ENCODE measurements around the gene ATG14.
"Not testable (repeated sequence)": the region's sequence is repeated elsewhere in the genome, so short reads cannot be mapped to it uniquely, and the experiment has no call there.

Gene ATG14

DNA sequence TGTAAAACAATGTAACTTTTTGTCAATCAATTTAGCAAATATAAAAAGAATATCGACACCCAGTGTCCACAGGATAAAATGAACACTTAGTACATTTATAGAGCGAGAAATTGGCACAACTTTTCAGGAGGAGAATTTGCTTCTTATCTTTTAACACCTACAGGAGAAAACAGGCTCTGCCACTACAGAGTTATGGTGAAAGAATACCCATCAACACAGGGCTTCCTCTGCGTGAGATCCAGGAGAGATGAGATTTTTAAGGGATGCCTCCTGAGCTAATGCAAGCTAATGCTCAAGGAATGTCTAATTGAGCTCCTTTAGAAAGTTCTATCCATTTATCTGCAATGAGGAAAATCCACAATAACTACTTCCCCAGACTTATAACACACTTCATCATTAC lies 21.0 kb upstream of the ATG14 start:
- DNase-seq, result no peak

DNA sequence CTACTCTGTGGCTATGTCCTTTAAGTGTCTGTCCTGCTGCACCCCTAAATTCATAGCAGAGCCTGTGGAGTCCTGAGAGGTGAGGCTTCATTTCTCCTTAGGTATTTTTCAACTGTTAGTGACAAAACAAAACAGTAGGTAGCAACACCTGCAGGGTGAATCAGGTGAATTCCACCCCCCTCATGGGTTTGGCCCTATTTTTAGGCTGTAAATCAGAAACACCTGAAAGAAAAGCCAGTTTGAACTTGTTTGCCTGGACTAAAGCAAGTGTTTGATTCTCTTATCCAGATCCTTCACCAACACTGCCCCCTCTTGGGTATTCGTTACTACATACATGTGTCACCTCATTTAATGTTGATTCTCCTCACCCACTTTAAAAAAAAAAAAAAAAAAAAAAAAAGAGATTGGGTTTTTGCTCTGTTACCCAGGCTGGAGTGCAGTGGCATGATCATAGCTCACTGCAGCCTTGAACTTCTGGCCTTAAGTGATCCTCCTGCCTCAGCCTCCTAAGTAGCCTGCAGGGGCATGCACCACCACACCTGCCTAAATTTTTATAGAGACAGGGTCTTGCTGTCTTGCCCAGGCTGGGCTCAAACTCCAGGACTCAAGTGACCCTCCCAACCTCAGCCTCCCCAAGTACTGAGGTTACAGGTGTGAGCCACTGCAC lies 18.5 kb upstream of the ATG14 start:
- DNase-seq, result peak; percentile 39

- DNase-seq, result no peak
Measured at GRCh38 chr14:55427439-55427838, 15.8 kb upstream of the ATG14 start.

GRCh38 chr14:55426891-55427290 lies 15.3 kb upstream of the ATG14 start:
- DNase-seq, result no peak

DNA sequence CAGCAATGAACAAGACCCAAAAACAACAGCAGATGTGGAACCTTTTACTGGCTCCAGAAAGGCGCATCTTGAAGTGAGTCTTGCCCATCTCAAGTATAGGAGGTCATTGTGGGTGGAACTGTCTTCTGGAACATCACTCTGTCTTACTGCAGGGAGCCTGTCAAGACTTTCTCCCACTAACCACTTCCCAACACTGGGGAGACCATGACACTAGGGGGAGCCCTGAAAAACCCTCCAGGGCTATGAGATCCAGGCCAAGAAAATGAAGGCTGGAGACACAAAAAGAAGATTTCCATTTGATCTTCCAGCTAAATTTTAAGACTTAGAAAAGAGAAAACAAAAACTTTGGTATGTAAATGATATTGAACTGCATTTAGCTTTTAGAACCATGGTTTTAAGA lies 13.5 kb upstream of the ATG14 start:
- DNase-seq, result no peak

DNA sequence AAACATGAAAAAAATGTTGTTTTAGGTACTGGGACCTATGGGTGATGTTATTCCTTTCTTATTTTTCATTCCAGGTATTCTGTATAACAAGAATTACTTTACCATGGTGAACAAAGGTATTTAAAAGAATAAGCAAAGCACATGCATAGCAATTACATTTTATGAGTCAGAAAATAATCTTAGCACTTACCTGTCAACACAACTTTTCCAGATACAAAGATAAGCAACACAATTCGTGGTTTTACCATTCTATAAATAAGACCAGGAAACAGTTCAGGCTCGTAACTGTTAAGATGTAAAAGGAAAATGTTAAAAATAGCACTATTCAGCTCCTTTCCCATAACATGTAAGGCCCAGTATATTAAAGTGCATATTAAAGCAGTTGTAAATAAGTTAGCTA lies 12.3 kb upstream of the ATG14 start:
- no peak for DNase-seq

- not testable (repeated sequence) for DNase-seq
Measured at GRCh38 chr14:55422338-55422737, 10.7 kb upstream of the ATG14 start.

- no peak for DNase-seq
Measured at GRCh38 chr14:55419663-55420062, 8.0 kb upstream of the ATG14 start.

GRCh38 chr14:55418411-55418810 lies 6.8 kb upstream of the ATG14 start:
- no peak for DNase-seq

DNA sequence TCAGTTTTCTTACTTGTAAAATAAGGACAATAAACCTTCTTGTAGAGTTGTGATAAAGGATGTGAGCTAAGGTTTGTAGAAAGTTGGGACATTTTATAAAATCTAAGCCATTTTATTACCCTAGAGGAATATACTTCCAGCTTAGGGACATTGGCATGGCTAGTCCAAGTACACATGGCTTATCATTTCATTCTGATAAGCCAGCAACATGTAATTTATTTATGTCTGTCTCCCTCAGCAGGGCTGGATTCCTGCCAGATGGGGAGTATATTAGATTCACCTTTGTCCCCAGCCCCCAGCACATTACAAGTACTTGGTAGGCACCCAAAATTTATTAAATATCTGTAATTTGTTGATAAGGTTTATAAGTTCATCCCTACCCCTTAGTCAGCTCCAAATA lies 6.3 kb upstream of the ATG14 start:
- no peak for DNase-seq

DNA sequence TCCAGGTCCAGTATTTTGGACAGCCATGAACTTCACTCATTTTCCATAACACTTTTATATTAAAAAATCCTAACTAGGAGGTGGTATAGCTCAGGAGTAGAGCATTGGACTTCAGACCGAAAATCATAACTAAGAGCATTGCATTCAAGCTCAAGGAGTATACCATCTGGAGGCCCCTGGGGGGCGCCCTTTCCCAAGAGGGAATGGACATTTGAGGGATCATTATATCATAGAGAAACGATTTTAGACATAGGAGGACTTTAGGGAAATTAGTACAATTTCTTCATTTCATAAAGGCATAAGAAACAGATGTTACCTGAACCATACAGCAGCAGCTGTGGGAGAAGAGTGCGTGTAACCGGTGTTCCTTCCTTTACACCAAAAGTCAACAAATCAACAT lies 5.2 kb upstream of the ATG14 start:
- no peak for DNase-seq

DNA sequence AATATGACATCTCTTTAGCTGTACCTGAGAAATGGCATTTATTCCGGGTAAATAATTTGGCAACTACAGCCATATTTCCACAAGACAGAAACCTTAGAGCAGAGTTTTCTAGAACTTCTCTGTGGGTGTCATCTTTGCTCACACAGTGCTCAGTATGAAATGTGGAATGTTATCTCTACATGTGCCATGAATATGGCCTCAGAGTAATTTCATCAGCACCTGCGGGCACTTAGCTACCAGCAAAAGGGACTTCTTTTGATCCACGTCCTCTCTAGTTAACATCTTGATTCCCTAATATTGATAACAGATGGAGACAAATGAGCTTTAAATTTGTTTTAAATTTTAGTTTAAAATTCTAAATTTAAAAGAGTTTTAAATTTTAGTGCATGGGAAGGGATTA lies 2.9 kb upstream of the ATG14 start:
- DNase-seq, result no peak

DNA sequence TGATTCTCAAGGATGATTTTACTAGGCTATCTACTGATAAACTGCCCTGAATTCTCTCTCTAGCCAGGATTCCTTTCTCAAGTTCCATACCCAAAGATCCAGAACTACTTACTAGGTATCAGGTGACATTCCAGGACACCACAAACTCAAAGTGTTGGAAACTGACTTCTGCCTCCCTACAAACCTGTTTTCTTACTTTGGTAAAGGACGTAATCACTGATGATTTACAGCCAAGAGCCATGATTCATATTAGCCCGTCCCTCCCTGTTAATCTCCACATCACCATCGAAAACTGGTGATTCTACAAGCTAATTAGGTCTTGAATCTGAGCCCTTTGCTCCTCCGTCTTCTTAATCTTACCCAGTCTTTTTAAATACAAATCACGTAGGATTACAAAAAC lies 1.0 kb upstream of the ATG14 start:
- no peak for DNase-seq

DNA sequence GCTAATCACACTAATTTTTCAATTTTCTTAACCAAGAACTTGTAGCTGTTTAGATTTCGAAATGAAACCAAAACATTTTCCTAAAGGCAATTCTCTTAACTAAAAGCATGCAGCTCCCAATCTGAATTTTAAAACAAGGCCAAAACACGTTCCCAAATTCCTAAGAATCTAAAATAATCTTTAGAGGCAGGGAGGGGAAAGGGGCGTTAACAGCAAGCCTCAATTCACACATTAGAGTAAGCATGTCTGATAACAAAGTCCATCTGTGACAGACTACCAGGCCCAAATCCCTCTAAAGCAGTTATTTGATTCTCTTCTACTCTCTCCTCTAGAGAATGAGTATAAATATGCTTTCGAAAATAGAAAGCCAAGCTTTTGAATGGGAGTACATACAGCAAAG lies 754 bp downstream of the ATG14 start:
- DNase-seq, result no peak

DNA sequence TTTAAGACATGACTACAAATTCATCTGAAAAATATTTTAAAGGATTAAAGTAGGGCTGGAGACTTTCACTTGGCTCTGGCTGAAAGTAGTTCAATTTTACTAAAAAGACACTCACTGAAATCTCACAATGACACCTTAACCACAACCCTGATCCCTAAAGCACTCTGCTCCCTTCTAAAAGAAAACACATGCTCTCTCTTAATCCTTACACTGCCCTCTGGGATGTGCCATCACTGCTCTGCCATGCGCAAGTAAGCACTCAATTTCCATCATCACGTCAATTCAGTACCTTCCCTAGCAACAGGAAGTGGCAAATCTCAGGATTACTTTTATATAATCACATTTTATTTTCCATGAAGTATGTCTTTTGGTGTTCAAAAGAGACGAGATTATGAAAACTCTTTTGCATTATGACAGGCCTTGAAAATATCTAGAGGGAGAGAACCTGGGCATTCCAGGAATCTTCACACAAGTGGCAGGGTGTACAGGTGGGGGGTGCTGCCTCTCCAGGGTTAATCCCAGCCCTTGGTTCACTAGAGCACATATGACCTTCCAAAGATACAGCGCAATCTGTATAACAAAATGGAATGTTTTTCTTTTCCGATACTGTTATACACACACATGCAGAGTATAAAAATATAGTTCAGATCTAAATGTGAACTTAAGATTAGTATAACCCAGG lies 7.3 kb downstream of the ATG14 start:
- no peak for DNase-seq

DNA sequence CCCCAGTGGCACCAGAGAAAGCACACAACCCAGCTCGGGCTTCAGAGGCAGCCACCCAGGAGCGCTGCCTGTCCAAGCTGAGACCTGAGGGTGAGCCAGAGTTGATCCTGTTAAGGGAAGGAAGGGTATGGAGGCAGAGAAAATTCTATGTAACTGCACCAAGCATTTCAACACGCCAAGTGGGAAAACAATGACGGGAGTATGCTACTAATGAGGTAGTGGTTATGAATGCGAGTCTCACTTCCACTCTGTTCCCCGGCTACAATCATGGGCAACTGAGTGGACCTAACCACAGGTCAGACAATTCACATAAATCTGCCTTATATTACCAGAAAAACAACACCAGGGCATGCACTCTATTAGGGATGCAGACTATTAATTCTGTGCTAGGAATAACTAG lies 9.9 kb downstream of the ATG14 start:
- DNase-seq, result no peak

DNA sequence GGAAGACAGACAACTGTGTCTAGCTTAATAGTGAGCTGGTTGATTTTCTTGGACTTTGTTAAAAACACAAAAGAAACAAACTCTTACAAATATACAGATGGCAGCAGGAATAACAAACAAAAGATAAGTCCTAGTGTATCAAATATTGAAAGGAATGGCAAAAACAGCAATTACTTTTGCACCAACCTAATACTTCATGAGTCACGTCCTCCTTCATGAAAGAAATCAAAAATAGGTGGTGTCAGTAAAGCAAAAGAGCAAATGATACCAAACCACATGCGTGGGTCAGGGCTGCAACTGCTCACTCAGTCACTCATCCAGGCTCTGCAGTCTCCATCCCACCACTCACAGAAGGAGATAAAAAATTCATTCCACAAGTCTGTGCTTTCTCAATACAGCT lies 11.8 kb downstream of the ATG14 start:
- DNase-seq, result no peak

- DNase-seq, result no peak
Measured at GRCh38 chr14:55399183-55399582, 12.4 kb downstream of the ATG14 start.

- no peak for DNase-seq
Measured at GRCh38 chr14:55398679-55399078, 13.0 kb downstream of the ATG14 start.

DNA sequence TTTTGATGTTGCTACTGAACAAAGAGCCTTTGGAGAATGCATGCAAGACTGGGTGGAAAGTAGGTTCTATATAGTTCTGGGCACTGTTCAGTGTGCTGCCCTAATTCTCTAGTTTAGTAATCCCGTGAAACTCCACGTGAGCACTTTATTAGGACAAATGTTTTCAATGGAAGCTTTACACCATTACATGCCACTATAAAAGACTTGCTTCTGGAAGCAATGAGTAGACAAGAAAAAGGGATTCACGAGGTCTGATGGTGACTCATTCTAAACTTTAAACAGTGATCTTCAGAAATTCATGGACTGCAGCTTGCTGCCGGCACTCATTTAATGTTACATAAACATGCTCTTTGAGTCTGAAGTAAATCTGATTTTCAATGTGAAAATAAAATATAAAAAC lies 22.3 kb downstream of the ATG14 start:
- DNase-seq, result no peak

DNA sequence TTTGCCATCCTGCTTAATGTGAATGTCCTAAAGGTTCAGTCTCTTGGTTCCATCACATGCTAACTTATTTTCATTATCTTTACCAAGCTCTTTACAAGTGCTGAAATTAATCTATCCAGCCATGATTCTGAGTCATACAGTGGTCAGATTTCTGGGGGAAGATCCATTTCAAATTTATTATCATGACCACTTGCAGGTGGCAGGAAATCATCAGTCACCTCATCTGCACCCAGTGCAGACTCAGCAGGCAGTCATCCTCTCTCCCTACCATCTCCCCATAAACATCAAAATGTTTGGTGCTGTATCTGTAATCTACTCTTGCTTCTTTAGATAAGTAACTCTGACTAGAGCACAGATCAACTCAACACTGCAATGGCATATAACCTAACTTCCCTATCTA lies 23.5 kb downstream of the ATG14 start:
- no peak for DNase-seq

DNA sequence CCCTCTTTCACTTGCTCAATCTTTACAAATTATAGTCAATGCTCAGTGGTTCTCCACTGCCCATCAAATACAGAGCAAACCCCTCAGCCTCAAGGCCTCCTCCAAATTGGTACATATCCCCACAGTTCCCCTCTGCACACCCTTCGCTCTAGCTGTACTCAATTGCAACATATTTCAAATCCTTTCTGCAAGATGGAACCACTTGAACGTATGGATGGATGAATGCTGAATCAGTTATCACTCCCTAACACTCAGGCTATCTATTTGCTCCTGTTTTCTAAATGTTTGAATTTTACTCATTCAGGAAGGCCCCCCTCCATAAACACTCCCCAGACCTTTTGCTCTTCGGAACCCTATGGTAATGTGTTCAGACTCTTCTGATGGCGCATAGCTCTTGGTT lies 24.5 kb downstream of the ATG14 start:
- no peak for DNase-seq

GRCh38 chr14:55386037-55386808 lies 25.4 kb downstream of the ATG14 start:
- no peak for DNase-seq

GRCh38 chr14:55384536-55384935 lies 27.1 kb downstream of the ATG14 start:
- no peak for DNase-seq

Measured in NCI-H1417 treated with DMSO at 0.1 percent for 48 hours (cell line).